ENCODE data around the gene COMMD10. TPM values are rescaled to one million over a fixed set of nuclear protein-coding genes. Genes with fewer than 3 reads are reported as not detected.

COMMD10 gene
- total RNA-seq, 4 donors from 2014 or later: 24.3 to 83.8 (median 34.4) TPM

DNA sequence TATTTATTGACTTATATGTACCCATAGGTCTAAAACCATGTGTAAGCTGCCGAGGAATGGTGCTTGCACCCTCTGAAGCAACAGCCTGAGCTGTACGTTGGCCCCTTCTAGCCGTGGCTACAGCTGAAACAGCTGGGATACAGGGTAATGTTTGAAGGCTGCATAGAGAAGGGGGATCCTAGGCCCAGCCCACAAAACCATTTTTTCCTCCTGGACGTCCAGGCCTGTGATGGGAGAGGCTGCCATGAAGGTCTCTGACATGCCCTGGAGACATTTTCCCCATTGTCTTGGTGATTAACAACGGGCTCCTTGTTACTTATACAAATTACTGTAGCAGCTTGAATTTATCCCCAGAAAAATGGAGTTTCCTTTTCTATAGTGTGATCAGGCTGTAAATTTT is 244.7 kb downstream of the COMMD10 start:
- Histone ChIP-seq H3K4me3 (no peak overlapping the region), H3K27me3 (no peaks in the 10 kb centered on the region), H3K9me3 (peaks cover 9 to 18% of the 10 kb centered on the region in 2 donors), H3K27ac (no peak overlapping the region), H3K36me3 (peaks cover 0 to 7% (median 0%) of the 10 kb centered on the region in 4 donors), H3K4me1 (no peaks in the 10 kb centered on the region)
- DNase-seq: no peak
- in situ Hi-C loops (cut with MboI; ENCODE audit: low pct_ligation_motif_present in 1 of 4, low pct_unique_long_range_greater_than_20kb in 1 of 4, low sequenced_read_pairs in 3 of 4) (no loop called here), intact Hi-C loops (cut with DNase I; ENCODE audit: low total_unique reads) (no loop called here)
- no peak for TF ChIP-seq POLR2A (IDR thresholded peaks at IDR 0.05)
- TF ChIP-seq, protein P1, sequence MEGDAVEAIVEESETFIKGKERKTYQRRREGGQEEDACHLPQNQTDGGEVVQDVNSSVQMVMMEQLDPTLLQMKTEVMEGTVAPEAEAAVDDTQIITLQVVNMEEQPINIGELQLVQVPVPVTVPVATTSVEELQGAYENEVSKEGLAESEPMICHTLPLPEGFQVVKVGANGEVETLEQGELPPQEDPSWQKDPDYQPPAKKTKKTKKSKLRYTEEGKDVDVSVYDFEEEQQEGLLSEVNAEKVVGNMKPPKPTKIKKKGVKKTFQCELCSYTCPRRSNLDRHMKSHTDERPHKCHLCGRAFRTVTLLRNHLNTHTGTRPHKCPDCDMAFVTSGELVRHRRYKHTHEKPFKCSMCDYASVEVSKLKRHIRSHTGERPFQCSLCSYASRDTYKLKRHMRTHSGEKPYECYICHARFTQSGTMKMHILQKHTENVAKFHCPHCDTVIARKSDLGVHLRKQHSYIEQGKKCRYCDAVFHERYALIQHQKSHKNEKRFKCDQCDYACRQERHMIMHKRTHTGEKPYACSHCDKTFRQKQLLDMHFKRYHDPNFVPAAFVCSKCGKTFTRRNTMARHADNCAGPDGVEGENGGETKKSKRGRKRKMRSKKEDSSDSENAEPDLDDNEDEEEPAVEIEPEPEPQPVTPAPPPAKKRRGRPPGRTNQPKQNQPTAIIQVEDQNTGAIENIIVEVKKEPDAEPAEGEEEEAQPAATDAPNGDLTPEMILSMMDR (IDR thresholded peaks at IDR 0.05): no peak
- TF ChIP-seq EP300 (IDR thresholded peaks at IDR 0.05; ENCODE audit: low read depth): no peak
- TF ChIP-seq POLR2AphosphoS5 (IDR thresholded peaks at IDR 0.05): no peak
- WGBS, 2 donors (ENCODE audit: low coverage in 1 of 2): 86% methylated on average over 5 of the region's 5 CpGs; no CpG with 5 or more reads in 1 of the 2 donors

GRCh38 chr5:116340799-116341198 is 256.0 kb downstream of the COMMD10 start:
- no peaks in the 10 kb centered on the region for H3K36me3 ChIP-seq
- H3K4me3 ChIP-seq: no peak overlapping the region
- no peak for TF ChIP-seq POLR2AphosphoS5 (IDR thresholded peaks at IDR 0.05)
- no peak for TF ChIP-seq EP300 (IDR thresholded peaks at IDR 0.05; ENCODE audit: low read depth)
- TF ChIP-seq POLR2A (IDR thresholded peaks at IDR 0.05): no peak
- TF ChIP-seq, protein P1 (IDR thresholded peaks at IDR 0.05): no peak
- no peak for DNase-seq
- no peak overlapping the region for H3K27ac ChIP-seq
- intact Hi-C loops (cut with DNase I; ENCODE audit: low total_unique reads) (no loop called here), in situ Hi-C loops (cut with MboI; ENCODE audit: low pct_ligation_motif_present in 1 of 4, low pct_unique_long_range_greater_than_20kb in 1 of 4, low sequenced_read_pairs in 3 of 4) (no loop called here)
- H3K9me3 ChIP-seq: peaks cover 9 to 18% of the 10 kb centered on the region in 2 donors
- WGBS, 2 donors (ENCODE audit: low coverage in 1 of 2): 96 to 97% methylated on average over 2 of the region's 2 CpGs
- H3K4me1 ChIP-seq: no peaks in the 10 kb centered on the region
- H3K27me3 ChIP-seq: no peaks in the 10 kb centered on the region

Small RNAs within 50 kb of the gene (small RNA-seq; reads per million reads assigned to genes)
- gene HMGN2P27 (0 reads per million in 4 donors), gene RNU6-644P (0 reads per million in 4 donors)

Other genes starting within 250 kb of the COMMD10 start
- 10 to 100 TPM; 18.7 to 51.3 (median 31.4) TPM for gene ATG12, start 243.5 kb upstream of the COMMD10 start, total RNA-seq
- 100 to 1,000 TPM in 1 of 4 donors, 10 to 100 TPM in 3; 54.2 to 258 (median 65.7) TPM for gene AP3S1, start 243.1 kb upstream of the COMMD10 start, total RNA-seq
- gene LVRN, start 122.5 kb upstream of the COMMD10 start, total RNA-seq: 1 to 10 TPM in 2 of 4 donors, not detected in 2; 1.4 to 7.6 TPM
- not detected for gene ARL14EPL, start 52.6 kb upstream of the COMMD10 start, total RNA-seq

Measured in transverse colon (tissue), 4 donors.